HG03095 (cell line): ENCODE results near the gene RXFP4.

Source experiments
- ATAC-seq: cut with Tn5 transposase; IDR thresholded peaks from one replicate; pipeline ENCODE4 v1.9.1; 2021; ENCODE audit warnings: moderate library complexity; ENCODE audit not compliant: unreplicated experiment

RXFP4 gene

DNA sequence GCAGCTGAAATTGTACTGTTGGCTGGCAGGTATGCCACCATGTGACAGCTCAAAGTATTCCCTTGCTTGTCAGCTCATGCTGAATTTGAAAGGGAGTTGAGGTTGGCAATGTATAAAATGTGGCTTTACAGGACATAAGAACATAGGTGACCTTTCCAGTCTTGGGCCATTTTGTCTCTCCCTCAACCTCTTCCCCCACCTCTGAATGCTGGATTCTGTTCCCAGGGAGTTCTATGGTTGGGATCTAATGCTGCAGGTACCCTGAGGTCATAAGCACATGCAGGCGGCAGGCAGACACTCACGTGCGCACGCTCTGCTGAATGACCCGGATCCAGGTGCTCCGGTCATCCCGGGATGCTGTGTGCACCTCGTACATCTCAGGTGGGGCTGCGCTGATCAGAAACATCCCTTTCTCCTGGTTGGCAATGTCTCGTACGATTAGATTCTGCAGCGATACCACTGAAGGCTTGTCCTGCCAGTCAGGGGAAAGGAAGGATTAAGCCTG, 16.0 kb downstream of the RXFP4 start:
- ATAC-seq = no peak

DNA sequence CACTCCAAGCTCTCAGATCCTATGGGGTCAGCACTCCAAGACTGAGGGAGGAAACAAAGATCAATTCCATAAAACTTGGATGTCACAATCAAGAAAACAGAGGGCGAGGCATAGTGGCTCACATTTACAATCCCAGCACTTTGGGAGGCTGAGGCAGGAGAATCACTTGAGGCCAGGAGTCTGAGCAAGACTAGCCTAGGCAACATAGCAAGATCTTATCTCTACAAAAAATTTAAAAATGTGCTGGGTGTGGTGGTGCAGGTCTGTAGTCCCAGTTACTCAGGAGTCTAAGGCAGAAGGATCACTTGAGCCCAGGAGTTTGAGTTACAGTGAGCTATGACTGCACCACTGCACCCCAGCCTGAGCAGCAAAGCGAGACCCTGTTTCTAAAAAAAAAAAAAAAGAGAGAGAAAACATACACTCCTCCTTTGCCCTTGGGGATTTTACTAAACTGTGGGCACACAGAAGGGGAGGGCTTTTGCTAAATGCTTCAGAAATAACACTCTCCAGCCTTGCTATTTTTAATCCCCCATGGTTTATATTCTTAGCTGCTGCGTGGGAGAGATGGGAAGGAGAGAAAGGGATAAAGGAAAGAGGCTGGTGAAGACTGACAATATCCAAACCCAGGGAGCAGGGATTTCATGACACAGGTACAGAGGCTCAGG, 18.8 kb downstream of the RXFP4 start:
- no peak for ATAC-seq

DNA sequence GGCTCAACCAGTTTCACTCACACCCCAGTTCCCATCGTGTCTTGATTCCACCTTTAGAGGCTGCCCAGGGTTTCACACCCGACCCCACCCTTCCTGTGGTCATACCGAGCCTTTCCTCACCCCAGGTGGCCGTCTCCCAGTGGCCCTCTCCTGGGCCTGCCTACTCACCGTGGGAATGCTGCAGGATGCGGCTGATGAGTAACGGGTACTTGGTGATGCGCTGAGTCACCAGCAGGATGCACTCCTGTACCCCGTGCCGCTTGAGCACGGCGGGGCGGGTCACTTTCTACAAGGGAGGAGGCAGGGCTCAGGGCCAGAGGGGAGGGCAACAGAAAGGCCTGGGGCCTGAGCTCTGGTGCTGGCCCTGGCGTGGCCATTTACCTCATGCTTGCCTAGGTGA, 20.5 kb downstream of the RXFP4 start:
- ATAC-seq = no peak

DNA sequence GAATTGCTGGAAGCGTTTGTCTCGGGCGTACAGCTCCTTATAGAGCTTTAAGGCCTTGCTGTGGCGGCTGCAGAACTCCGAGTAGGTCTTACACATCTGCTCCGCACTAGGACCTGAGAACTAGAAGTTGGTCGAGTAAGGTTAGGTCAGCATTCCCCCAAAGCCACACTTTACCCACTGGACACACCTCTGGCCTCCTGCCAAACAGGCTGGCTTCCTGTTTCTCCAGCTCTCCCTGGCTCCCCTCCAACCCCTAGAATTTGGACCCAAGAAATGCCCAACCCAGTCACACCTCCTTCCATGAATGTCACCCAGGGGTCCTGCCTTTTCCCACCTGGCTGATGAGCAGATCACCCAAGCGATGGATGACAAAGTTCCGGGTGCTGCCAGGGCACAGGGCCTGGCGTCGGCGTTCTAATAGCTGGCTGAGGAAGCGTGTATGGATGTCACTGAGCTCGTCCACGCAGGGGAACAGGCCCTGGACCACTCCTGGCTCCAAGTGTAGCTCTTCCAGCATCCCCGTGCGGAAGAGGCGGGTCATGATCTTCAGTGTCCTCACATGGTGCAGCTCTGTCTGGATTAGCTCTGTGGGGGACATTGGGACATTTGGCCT, 21.3 kb downstream of the RXFP4 start:
- ATAC-seq = no peak

DNA sequence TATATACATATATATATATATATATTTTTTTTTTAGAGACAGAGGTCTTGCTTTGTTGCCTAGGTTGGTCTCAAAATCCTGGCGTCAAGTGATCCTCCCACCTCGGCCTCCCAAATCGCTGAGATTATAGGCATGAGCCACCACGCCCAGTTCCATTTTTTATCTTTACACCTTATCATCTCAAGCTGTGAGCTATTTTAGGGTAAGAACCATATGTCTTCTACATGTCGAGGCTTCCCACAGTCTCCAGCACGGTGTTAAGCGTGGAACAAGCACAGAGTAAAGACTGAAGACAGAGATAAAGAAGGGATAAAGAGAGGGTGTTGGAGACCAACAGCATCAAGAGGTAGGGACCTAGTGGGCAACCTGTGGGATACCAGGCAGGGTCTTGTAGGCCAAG, 22.8 kb downstream of the RXFP4 start:
- ATAC-seq = no peak

DNA sequence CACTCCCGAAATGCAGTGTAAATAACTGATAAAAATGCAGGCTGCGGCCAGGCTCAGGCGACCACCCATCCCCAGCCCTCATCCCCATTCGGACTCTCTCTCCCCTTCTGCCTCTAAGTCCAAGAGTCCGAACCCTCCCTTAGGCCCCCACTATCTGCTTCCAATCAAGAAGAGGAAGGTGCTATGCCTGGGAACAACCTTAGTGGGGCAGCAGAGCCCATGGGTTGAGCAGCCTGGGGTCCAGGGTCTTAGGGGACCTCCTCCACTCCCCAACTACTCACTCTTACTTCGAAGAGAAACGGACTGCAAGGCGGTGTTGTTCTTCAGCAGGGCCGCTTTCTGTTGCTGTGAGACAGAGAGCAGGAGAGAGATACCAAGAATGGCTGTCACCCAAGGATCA, 24.7 kb downstream of the RXFP4 start:
- ATAC-seq = no peak

DNA sequence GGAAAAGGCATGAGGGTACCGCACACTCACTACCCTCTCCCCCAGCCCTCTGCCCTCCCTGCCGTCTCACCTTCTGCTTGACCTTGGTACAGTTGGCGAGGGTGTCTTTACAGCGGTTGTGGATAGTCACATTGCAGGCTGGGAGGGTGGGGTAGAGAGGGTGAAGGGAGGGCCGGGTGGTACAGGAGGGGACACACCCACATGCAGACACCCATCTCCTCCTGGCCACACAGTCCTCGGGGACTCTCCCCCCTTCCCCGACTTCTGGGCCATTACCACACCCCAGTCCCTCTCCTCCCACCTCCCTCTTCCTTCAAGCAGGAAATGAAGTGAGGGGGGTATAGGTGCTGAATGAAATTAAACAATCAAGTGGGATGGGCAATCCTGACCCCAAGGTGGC, 25.3 kb downstream of the RXFP4 start:
- ATAC-seq = no peak

DNA sequence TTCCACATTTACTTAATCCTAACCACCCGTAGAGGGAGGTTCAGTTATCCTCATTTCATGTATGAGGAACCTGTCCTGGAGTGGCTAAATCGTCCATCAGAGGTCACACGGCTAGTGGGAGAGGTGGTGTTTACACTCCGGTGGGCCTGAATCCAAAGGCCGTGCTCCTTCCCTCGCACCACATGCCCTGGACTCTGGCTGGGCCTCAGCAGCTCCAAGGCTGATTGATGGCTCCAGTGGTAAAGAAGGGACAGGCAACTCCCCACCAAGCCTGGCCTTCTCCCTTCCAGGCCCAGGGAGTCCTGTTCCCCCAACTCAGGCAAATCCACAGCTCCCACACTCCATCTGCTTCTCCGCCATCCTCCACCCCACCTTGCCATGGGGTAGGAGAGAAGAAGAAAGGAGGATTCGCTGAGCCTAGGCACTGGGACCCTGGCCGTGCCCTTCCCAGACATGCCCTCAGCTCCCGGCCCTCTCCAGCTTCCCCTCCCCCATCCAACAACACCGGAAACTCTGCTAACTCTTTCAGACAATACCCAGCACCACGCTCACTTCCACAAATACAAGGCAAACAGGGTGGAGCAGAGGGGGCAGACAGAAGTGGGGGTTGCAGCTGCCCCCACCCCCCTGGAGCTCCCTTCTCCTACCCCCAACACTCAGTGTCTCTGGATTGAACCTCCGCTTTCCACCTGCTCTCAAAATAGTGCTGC, 26.1 kb downstream of the RXFP4 start:
- ATAC-seq = no peak

DNA sequence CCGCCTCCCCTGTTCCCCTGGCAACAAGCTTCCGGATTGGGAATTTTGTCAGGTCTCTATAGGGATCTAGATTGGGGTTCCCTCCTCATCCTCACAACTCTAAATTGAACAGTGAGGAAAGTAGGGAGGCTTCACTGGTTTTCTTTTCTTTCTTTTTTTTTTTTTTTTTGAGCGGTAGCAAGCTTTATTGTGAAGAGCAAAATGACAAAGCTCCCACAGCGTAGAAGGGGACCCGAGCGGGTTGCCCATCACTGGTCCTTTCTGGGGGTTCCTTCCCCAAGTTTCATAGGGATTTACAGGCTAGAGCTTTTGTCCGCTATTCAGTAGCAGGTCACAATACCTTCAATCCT, 26.6 kb downstream of the RXFP4 start:
- no peak for ATAC-seq

DNA sequence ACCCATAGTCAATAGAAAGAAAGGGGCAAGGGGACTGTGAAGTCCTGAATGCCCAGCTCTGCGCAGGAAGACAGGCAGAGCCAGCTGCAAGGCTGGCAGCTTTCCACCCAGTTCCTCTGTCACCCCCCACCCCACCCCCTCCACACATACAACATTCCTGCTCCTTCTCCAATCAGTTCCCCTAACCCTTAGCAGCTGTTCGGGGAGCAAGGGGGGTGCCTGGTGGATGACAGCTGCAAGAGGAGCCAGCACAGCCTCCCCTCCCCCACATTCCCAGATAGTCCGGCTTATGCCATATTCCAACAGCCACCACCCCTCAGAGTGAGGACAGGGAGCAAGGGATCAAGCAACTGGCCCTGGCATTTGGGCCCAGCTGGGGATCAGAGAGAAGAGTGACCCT, 27.2 kb downstream of the RXFP4 start:
- ATAC-seq = no peak

DNA sequence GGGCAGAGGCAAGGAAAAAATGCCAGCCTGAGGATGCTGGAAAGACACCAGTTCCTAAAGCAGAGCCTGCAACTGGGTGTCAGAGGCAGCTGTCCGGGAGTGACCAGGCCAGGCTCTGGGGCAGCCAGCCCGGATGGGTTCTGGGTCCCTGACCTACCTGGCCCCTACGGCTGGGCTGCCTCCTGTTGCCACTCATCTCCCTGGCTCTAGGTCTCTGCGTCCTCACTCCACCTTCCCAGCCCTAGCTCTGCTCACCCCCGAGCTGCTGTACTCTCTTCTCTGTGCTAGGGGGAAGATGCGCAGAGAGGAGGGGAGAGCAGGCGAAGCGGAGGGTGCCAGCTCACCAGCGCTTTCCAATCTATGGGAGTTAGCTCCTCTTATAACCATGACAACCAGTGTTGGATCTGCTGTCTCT, 27.9 kb downstream of the RXFP4 start:
- no peak for ATAC-seq

DNA sequence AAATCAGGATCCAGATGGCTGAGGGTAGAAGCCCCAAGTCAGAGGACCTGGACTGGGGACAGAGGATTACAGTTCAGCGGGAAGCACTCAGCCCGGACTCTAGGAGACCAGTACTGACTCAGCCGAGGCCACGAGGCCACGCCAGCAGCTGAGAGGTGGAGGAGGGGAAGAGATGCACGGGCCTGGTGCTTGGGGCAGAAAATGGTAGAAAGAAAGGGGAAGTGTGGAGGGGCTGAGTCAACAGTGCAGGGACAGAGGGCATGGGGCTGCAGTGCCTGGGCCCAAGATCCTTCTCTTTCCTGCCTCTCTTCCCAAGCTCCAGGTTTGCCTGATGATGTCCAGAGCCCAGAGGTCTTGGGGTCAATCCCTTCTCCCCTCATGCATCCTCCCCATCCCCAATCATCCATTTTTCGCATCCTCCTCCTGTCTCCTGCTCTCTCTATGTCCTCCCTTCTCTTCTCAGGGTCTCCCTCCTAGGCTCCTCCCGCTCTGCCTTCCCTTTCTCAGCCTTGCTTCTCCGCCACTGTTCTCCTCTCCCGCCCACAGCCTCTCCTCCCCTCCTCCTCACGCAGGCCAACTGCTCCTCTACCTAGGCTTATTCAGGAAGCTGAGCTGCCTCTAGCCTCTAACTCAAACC, 29.2 kb downstream of the RXFP4 start:
- ATAC-seq = peak; percentile 55

DNA sequence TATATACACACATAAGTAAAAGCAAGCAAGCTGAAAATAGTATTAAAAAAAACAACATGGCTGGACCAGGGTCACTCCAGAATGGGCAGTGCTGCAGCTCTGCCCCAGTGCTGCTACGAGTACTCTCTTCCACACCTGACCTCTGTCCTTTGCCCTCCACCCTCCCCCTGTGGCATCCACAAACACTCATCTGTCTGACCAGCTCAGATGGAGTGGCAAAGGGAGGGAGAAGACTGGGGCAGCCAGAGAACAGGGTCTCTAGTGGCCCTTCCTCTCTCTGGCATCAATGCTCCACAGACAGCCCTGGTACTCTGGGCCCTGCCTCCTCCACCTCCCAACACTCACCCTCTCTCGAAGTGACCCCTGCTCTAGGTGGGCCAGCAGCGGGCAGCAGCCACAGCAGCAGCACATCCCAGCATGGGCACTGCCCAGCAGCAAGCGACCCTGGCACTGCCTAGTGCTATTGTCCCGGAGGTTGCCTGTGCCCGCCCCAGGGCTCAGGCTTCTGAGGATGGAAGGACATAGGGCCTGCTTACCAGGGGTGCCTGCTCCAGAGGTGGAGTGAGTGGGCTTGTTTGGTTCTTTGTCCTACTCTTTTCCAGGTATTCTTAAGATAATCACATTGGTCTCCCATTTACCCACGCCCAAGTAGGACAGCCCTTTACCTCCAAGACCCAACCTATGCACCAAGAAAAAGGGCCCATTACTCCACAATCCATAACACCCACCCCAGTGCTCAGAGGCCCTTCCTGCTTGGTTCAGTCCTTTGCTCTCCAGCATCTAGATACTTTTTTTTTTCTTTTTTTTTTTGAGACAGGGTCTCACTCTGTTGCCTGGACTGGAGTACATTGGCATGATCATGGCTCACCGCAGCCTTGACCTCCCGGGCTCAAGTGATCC, 30.7 kb downstream of the RXFP4 start:
- ATAC-seq = no peak

DNA sequence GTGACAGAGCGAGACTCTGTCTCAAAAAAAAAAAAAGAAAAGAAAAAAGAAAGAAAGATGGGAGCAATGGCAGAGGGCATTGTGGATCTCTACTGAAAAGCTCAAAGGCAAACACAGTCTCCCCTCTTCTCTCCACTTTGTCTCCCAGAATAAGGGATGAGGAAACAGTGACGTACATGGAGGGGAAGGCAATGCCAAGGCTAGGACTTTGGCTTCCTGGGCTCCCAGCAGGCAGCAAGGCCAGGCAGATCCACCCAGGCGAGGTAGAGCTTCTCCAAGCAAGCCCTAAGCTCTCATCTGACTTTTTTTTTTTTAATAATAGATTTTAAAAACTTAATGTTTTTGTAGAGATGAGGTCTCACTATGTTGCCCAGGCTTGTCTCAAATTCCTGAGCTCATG, 32.3 kb downstream of the RXFP4 start:
- ATAC-seq = no peak

DNA sequence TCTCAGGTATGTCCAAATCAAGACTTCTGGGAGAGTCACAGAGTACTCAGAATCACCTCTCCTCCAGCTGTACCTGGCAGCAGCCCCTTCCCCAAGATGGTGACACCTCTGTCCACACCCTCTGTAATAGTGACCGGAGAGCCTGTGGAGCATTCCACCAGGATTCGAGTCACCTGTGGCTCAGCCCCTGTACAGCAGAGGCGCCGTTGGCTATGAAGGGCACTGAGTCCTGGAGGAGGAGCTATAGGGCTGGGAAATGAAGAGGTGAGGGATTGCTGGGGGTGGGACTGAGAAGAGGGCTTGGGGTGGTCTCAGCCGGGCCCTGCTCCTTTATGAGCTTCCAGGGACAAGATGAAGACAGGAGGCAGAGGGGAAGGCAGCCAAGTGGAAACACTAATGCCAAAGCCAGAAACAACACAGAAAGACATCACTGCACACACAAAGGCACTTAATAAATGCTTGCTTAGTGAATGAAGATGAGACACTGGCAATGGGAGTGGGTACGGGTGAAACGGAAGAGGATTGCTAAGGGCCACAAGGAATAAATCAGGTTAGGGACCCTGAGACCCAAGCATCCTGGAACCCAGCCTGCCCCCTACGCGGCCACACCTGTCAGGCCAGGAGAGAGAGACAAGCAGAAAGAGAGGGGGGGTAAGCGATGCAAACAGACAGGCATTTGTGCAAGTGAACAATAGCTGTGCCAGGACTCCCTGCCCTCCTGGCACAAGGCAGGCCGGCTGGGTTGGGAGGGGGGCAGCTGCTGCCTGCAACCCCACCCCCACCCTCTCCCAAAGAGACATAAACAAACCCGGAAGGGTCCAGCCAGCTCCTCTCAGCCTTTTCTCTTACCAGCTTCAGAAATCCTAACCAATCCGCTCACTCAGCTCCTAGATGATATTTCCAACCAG, 33.0 kb downstream of the RXFP4 start:
- no peak for ATAC-seq

DNA sequence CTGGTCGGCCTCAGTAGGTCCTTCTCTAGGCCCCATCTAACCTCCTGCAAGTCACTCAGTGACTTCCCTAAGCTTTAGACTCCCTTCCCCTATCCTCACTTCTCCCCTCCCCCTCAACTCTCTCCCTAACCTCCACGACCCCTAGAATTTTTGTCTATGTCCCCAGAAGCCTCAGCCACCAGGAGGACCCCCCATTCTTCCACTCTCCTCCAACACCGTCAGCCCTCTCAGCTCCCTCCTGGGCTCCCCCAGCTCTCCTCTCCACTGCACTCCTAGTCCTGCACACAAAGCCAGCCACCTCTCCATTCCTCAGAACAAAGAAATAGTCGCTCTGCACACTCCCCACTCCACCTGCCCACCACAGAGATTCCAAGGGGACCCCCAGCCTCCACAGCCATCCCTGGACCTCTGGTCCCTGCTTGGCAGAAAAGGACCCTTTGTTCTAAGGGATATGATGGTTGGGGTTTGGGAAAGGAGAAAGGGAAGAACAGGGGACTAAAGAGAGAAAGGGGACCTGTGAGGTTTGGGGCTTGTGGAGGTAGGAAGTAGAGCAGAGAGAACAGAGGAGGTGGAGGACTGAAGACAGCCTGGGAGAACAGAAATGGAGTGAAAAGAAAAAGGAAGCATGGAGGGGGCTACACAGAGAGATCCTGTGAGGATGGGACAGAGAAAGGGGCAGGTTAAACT, 34.1 kb downstream of the RXFP4 start:
- ATAC-seq = no peak

DNA sequence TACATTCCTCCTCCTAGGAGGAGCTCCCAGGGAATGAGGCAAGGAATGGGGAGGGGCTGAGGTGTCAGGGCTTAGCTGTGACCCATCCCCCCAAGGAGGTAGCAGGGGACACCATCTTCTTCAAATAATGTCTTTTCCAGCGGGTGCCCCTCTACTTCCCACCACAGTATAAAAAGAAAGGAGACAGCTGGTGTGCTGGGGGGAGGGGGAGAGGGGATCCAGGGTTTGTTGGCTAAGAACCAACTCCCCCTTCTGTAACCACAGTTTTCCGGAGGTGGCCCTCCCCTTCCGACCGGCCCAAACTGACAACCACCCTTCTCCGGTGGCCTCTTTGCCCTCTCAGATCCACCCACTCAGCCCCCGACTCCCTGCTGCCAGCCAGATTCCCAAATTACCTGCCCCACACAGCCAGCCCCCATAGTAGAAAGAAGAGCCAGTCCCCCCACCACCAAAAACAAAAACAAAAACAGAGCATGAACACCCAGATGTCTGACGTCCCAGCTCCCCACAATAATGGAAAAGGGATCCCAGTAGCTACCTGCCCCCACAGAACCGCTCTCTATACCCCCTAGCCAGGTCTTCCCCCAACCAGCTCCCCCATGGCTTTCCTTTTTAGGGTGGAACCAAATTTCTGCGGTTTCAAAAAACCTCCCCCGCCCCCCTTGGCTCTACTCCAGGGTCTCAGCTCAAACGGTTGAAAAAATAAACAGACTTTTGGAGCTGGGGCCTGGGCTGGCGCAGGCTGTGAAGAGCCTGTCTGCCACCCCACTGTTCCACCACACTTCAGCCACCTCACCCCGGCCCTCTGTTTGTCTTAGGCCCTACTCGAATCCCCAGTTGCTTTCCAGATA, 34.8 kb downstream of the RXFP4 start:
- ATAC-seq = no peak
